ENCODE data around the gene TEAD3.

TEAD3 gene

DNA sequence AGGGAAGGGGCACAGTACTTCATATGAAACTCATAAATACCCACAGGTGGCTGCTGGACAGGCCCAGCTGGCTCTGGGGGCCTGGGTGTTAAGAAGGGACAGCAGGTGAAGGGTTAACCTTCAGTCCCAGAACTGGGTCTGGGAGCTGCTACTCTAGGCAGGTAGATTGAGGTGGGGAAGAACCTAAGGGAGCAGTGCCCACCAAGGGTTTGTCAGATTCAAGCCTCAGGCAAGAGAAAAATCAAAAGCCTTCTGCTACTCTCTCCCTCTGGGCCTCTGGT is 23.1 kb downstream of the TEAD3 start:
- DNase-seq = no peak

DNA sequence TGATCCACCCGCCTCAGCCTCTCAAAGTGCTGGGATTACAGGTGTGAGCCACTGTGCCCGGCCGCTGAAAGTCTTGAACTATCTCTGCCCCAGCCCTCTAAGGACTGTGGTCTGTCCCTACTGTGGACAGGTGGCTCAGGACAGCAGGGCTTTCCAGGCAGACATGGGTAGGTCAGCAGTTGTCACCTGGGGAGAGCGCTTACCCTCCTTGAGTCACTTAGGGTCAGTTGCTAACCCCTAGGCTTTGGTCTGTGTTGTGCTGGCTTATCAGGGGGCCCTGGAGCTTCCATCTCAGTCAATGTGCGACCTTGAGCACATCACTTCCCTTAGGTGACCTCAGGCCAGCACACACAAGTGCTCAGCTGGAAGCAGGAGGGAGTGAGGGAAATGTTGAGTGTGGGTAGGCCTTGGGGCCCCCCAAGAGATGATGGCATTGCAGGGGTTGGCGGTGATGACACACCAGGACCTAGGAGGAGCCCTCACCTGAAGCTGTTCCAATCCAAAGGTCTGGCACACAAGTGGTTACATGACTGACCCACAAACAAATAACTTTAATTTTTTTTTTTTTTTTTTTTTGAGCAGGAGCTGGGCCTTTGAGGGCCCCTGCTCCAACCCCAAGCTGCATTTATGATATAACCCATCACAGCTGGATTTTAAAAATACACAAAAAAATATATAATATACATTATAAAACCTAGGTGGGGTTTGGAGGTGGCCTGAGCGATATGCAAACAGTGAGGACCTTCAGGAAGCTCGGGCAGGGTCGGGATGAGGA is 23.6 kb downstream of the TEAD3 start:
- DNase-seq = no peak

DNA sequence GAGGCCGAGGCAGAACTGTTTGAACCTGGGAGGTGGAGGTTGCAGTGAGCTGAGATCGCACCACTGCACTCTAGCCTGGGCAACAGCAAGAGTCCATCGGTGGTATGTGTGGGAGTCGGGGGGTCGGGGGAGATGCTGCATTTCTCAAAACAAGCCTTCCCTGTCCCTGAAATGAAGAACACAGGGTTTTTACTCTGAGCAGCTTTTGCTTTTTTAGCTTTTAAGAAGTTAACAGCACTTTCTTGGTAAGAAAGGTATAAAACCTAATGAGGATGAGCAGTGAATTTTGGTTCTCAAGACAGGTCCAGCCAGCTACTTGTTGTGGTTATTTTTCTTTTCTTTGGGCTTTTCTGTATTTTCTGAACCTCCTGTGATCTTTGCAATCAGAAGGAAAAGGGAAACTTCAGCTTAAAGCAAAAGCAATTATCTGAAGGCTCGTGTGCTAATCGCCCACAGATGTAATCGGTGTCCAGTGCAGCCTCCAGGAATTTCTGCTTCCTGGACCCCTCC is 25.0 kb downstream of the TEAD3 start:
- no peak for DNase-seq

DNA sequence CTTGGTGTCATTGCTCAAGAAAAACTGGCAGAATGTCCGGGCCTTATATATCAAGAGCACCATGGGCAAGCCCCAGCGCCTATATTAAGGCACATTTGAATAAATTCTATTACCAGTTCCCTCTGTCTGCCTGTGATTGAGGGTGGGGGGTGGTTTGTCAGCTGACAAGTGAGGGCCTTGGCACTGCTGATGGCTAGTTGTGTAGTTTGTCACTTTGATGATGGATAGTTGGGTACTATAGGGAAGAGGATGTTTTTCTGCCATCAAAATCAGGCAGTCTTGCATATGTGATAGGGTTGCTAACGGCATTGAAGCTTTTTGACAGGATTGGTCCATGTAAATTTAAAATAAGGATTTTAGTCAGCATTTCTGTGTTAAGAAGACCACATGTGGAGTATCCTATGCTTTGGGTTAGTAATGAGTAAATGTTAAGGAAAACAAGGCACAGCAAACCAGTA is 26.2 kb downstream of the TEAD3 start:
- no peak for DNase-seq

DNA sequence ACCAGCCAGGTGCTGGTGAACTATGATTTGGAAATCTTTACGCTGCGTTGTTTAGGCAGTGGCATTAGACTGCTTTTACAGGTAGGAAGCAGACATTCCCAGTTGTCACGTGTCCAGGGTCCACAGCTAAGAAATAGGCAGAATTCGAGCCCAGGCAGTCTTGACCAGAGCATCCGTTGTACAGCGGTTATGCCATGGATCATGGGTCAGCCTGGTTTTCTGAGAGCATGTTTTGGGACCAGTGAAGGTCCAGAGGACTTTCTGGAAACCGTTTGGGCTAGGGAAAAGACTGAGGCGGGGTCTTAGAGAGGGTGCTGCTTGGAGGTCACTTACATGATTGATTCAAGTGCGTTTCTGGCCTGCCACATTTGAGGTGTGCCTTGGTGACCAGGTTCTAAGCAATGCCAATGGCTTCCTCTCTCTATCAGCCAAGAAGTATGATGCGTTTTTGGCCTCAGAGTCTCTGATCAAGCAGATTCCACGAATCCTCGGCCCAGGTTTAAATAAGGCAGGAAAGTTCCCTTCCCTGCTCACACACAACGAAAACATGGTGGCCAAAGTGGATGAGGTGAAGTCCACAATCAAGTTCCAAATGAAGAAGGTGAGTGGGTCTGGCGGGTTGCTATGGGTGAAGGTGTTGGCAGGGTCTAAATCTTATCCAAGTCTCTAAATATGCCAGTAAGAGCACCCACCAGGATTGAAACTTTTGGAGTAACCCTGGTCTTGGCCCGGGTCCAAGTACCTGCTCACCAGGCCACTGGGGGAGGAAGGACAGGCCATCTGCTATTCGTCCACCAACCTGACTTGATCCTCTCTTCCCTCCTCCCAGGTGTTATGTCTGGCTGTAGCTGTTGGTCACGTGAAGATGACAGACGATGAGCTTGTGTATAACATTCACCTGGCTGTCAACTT is 26.9 kb downstream of the TEAD3 start:
- DNase-seq = no peak

DNA sequence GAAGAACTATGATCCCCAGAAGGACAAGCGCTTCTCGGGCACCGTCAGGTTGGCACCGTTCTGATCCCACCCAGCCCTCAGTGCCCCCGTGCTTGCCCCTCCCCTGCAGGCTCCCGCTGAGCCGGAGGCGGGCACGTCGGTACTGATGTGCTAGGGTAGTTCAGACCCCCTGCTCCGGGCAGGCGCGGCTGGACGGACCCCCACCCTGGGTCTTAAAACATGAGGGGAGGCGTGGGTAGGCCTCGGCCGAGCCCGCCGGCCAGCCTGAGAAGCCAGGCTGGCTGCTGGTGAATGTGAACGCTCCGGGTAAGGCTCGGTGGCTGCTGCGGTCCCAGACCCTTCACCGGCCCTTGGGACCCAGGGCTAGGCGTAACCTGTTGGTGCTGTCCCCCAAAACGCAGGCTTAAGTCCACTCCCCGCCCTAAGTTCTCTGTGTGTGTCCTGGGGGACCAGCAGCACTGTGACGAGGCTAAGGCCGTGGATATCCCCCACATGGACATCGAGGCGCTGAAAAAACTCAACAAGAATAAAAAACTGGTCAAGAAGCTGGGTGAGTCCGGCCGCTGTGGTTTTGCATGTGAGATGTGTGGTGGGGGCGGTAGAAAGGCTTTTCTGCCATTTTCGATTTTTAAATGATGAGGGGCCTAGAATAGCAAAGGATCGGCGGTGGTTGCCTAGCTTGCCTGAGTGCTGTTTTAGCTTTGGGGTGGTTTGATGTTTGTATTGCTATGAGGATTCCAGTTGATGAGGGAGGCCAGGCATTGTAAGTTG is 27.7 kb downstream of the TEAD3 start:
- DNase-seq = no peak

DNA sequence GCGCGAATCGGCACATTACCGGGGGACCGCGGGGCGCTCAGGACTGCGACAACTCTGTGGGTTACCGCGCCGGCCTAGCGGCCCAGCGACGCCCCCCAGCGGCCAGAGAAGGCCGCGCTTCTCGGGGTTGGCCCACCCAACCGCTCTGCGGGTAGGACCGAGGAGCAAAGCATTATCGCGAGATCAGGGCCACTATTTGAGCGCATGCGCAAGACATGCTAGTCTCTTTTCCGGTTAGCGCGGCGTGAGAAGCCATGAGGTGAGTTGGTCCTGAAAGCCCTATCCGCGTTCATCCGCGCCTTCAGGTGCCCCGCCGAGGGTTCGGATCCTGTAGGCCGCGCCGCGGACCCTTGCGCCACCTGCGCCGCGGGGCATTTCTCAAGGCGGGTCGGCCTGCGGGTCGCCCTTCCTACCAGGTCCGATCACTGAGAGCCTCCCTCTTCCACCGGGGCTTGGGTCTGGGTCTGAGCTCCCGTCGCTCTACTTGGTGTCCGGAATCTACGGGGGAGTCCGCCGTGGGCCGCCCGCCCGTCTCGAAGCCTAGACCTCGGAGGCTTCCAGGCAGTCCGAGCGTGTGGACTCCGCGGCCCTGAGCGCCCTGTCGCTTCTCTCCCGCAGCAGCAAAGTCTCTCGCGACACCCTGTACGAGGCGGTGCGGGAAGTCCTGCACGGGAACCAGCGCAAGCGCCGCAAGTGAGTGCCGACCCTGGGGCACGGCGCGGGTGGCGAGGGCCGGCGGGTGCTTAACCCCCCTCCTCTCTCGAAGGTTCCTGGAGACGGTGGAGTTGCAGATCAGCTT is 28.5 kb downstream of the TEAD3 start, which contains the start of gene RPL10A:
Gene RPL10A, plus strand, starts transcription at position 221 of the 799 bp plus-strand sequence. Its CDS starts 34 bp downstream, at position 255.
- peak; percentile 93 for DNase-seq

DNA sequence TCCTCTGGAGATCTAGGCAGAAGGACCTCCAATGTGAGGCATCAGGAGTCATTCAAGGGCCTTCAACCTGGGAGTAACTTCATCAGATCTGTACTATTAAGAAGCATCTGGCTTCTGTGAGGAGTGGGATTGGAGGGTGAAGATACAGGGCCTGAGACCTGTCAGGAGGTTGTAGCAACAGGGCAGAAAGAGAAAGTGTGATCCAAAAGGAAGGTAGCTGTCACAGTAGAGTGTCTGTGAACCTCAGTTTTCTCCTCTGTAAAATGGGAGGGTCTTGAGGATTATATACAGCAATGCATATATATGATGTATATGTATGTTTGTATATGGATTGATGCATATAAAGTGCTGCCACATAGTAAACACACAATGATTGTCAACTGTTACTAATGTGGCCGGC is 31.2 kb downstream of the TEAD3 start:
- no peak for DNase-seq

DNA sequence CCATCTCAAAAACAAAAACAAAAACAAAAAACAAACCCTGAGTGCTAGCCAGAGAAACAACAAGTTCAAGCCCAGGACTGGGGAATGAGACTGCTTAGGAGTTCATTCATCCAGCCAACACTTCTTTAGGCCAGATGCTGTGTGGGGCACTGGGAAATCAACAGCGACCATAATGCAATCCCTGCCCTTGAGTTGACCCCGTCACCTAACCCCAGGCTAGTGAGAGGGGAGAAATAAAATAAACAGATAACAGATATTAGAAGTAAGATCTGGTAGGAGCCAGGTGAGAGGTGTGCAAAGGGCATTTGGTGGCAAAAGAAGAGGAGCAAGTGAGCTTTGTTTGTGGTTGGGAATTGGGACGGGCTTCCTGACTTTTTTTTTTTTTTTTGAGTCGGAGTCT is 33.6 kb downstream of the TEAD3 start:
- DNase-seq = no peak

DNA sequence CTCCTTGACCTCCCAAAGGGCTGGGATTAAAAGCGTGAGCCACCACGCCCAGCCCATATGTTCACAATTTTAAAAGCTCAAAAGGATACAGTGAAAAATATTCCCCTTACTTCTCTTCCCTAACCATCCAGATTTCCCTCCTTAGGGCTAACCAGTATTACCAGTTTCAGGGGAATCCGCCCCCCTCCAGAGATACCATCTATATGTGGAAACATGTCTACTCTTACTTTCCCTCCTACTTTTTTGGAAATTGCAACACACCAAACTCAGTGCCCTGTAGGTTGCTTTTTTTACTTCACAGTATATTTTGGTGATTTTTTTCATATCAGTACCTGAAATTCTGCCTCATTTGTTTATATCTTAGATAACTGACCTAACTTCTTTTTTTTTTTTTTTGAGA is 35.6 kb downstream of the TEAD3 start:
- DNase-seq = no peak

DNA sequence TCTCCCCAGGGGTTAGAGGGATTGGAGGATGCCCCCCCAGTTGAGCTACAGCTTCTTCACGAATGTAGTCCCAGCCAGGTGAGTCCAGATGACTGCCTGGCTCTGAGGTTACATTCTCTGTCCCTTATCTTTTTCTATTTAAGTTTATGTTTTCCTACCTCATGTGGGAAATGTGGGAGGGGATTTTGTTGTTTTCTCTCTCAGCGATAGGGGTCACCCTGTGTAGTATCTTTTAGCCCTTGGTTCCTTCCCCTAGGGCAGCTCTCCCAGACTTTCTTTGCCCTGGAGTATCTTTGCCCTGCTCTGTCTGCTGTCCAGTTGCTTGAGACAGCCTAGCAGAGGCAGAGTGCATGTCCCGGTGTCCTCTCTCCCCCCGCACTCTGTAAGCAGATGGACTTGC is 39.0 kb downstream of the TEAD3 start:
- DNase-seq = no peak

DNA sequence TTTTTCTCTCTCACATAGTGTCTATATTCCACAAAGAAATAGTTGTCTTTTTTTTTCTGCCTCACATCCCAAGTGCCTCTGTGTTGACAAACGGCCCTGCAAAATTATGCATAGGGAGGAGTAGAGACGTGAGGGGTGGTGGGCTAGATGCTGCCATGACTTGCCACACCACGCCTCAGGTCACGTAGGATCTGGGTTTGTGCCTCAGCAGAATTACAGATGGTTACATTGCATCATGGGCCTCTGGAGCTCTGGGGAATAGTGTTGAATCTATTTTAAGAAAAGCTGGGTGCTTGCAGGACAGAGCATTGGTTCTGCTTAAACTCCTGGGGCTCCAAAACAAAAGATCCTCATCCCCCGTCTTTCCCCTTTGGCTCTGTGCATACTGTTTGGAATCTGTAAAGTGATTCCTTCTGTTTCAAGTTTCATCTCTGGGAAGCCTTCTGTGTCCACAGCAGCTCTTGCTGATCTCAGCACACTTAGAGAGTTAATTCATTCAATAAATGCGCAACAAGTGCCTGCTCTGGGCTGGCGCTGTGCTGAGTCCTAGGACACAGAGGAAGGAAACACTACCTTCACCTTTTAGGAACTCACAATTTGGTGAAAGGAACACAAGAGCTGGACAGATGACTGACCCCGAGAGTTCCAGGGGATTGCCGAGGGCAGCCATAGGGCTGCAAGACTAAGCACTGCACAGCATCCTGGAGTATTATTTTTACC is 42.3 kb downstream of the TEAD3 start:
- DNase-seq = no peak

DNA sequence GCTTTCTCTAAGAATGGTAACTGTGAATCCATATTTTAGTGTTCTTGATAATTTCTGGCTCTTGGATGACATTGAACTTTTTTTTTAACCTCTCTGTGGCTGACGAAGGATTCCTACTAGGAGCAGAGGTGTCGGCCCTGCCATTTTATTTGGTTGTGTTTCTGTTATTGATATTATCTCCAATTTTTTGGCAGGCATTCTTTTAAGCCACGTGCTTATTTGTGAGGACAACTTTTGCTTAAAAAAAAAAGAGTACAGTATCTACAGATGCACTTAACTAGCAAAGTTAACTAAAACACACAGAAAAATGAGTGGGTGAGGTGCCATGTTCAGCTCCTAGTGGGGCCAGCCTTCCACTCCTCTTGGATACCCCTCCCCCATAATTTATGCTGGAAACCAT is 43.6 kb downstream of the TEAD3 start:
- DNase-seq = no peak

DNA sequence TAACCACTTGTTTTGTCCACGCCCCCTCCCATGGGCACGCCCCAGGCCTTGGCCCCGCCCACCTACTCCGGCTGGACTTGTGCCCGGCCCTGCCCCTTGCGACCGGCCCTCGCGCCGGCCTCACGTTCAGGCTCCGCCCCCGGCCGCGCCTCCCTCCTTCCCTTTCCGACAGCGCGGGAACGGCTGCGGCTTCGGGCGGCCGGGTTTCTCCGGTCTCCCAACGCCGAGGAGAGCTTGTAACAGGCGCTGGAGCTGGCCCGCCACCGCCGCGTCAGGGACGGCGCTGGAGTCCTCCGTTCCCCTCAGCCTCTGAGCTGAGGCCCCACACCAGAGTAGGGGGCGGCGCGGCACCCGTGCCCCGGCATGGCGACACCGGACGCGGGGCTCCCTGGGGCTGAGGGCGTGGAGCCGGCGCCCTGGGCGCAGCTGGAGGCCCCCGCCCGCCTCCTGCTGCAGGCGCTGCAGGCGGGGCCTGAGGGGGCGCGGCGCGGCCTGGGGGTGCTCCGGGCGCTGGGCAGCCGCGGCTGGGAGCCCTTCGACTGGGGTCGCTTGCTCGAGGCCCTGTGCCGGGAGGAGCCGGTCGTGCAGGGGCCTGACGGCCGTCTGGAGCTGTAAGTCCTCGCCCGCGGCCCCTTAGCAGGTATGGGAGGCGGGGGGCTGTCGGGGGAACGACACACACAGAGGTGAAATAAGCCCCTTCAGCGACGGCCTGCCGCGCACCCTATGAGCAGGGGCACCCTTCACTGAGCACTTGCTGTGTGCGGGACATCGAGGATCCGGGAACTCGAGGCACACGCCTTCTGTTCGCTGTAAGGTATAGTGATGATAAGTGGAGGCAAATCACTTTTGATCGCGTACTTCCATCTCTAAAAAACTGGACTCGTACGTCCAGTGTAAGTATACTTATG is 44.4 kb downstream of the TEAD3 start, which contains the start of gene FANCE:
Gene FANCE, plus strand, starts transcription at position 156 of the 908 bp plus-strand sequence. Its CDS starts 208 bp downstream, at position 364.
- peak; percentile 52 for DNase-seq

DNA sequence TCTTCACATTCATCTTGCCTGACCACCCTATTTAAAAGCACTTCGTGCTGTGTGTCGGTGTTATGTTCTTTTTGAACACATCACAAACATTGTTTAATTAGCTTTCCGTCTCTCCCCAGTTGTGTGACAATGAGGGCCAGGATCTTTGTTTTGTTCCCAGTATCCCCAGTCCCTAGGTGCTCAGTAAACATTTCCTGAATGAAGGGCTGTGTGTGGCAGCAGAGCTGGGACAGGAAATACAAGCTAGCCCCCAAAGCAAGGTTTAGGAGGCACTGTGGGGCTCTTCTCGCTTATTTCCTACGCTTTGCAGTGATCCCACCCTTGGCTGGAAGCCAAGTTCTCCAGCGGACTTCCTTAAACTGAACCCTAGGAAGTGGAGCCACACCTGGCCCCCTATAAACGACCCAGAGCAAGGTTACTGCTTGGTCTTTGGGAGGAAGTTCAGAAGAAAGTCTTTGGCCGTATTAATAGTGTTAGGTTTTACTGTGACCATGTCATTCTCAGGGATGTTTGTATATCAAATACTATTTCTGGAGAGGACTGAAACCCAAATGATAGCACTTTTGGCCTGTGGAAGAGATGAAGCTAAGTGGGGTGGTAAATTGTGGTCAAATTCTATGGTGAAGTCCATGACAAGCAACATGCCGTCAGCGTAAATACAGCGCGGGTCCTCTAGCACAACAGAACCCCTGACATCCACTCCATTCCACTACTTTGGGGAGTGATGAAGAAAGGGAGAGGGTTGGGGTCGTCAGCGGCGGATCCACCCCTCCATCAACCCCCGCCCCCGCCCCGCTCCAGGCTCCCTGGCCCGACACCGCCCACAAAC is 45.3 kb downstream of the TEAD3 start:
- no peak for DNase-seq

DNA sequence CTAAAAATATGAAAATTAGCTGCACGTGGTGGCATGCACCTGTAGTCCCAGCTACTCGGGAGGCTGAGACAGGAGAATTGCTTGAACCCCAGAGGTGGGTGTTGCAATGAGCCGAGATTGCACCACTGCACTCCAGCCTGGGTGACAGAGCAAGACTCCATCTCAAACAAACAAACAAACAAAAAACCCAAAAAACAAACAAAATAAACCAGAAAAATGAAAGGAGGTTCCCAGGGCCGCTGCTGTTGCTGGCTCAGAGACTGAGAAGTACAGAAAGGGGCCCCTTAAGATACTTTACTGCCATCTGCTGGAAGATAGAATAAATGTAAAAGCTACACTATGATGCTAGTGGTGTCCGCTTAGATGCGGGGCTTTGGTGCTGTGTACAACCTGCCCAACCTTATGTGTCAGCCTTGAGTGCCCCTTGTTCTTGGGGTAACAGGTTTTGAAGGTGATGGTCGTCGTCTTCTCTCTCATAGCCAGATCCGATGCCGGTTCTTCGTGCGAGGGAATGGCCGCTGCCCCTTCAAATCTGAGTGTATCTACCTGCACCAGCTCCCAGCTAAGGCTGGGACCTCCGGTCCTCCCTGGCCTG is 47.5 kb downstream of the TEAD3 start:
- peak; percentile 81 for DNase-seq

DNA sequence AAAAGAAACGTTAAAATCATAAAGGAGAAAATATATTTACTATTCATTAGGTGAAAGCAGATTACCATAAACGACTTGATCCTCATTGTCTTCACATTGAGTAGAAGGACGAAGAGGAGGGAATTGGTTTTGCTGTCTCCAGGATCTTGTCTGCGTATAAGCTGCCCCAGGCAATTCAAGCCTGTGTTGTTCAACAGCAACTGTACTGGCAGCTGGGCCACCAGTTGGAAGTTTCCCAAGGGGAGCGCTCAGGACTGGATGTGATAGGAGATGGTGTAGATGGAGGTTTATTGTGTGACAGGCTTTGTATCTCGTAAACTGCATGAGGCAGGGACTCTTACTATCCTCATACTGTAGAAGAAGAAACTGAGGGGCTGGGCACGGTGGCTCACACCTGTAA is 48.7 kb downstream of the TEAD3 start:
- DNase-seq = peak; percentile 47

DNA sequence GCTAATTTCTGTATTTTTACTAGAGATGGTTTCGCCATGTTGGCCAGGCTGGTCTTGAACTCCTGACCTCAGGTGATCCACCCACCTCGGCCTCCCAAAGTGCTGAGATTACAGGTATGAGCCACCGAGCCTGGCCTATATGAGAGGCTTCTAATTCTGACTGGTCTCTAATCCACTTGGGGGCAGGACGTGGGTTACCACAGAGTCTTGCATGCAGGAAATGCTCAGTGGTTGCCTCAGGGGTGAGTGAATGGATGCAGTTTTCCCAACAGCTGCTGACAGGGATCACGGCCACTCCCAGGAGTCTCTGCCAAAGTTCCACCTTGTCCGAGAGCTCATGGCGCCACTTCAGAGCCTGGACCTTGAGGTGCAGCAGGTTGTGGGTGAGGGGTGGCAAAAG is 51.2 kb downstream of the TEAD3 start:
- no peak for DNase-seq

Data from NCI-H1694 (cell line).